Uterus (tissue), 4 donors: ENCODE measurements around the gene GNG12. TPM values are rescaled to one million over a fixed set of nuclear protein-coding genes. Genes with fewer than 3 reads are reported as not detected.

Experiments used
- DNase-seq, 2 donors: peaks; one replicate each; pipeline ENCODE4 v3.0.0-alpha.2; 2019 to 2020
- H3K27ac ChIP-seq, 2 donors: fragments of 200-600 bp; sonication (generic); 1 replicate in 1 of 2; 2 replicates in 1 of 2; pipeline ENCODE4 v1.5.1; 2016 to 2018
- H3K27me3 ChIP-seq, 2 donors: fragments of 200-600 bp; sonication (generic); one replicate each; pipeline ENCODE4 v1.5.1; 2018 to 2019; ENCODE audit warnings: control low read depth in 1 of 2
- H3K36me3 ChIP-seq, 2 donors: fragments of 200-600 bp; sonication (generic); one replicate each; pipeline ENCODE4 v1.5.1; 2019; ENCODE audit warnings: control low read depth in 1 of 2
- H3K4me1 ChIP-seq, 2 donors: fragments of 200-600 bp; sonication (generic); one replicate each; pipeline ENCODE4 v1.5.1; 2018 to 2019; ENCODE audit warnings: control low read depth in 1 of 2
- H3K4me3 ChIP-seq, 2 donors: fragments of 200-600 bp; sonication (generic); 1 replicate in 1 of 2; 2 replicates in 1 of 2; pipeline ENCODE4 v1.5.1; 2018 to 2019; ENCODE audit warnings: mild to moderate bottlenecking in 1 of 2
- H3K9me3 ChIP-seq, 2 donors: fragments of 200-600 bp; sonication (generic); one replicate each; pipeline ENCODE4 v1.5.1; 2019; ENCODE audit warnings: control low read depth in 1 of 2
- POLR2A ChIP-seq, 2 donors: fragments of 450-650 bp; IDR thresholded peaks; one replicate each; pipeline ENCODE4 v1.6.1; 2016; ENCODE audit warnings: antibody characterized with exemption in 2 of 2, mild to moderate bottlenecking in 1 of 2, moderate library complexity in 1 of 2
- intact Hi-C: fragments of 100-400 bp; cut with DNase I; formaldehyde crosslinking; loops from one replicate; pipeline ENCODE4 v1.15.1; 2023; ENCODE audit warnings: low total_unique reads
- total RNA-seq, 4 donors: library from RNA; depleted of rRNA in 3 of 4; stranded (reverse); fragments of >200 nt in 3 of 4; gene quantifications; one replicate each; pipeline versions ENCODE4 v1.1.0 to v1.2.4, GENCODE V29; 2014 to 2023
- TF ChIP-seq, protein P1 (sequence below), 4 experiments: fragments of 200-600 bp in 2 of 4; fragments of 450-650 bp in 2 of 4; sonication (generic) in 2 of 4; IDR thresholded peaks; one replicate each; pipeline ENCODE4 v1.5.1; 2016 to 2019; ENCODE audit warnings: antibody characterized with exemption in 4 of 4, mild to moderate bottlenecking in 2 of 4, moderate library complexity in 1 of 4
- donor health status: DM: yes; HTN: yes; CAD: no.

Gene GNG12
- total RNA-seq, 4 donors from 2014 or later, result 45.3 to 179 (median 120) TPM

DNA sequence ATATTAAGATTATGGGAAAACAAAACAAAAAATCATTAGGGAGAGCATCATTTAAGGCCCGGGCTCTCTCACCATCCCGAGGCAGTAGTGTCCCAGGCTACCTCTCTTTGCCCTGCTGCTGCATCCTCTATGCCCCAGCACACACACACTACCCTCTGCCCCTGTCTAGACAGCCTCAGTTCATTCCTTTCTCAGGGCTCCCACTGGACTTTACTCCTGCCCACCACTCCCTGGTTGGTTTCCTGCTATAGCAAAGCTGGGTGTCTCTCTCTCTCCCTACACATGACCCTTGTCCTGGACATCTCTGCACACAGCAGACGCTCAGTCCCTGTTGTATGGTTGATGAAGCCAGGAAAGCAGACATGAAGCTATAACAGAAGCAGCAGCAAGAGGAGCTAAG lies 30.7 kb downstream of the GNG12 start:
- H3K9me3 ChIP-seq, result no peaks in the 10 kb centered on the region
- no peaks in the 10 kb centered on the region for H3K36me3 ChIP-seq
- TF ChIP-seq POLR2A (IDR thresholded peaks at IDR 0.05), result no peak
- TF ChIP-seq, protein P1, sequence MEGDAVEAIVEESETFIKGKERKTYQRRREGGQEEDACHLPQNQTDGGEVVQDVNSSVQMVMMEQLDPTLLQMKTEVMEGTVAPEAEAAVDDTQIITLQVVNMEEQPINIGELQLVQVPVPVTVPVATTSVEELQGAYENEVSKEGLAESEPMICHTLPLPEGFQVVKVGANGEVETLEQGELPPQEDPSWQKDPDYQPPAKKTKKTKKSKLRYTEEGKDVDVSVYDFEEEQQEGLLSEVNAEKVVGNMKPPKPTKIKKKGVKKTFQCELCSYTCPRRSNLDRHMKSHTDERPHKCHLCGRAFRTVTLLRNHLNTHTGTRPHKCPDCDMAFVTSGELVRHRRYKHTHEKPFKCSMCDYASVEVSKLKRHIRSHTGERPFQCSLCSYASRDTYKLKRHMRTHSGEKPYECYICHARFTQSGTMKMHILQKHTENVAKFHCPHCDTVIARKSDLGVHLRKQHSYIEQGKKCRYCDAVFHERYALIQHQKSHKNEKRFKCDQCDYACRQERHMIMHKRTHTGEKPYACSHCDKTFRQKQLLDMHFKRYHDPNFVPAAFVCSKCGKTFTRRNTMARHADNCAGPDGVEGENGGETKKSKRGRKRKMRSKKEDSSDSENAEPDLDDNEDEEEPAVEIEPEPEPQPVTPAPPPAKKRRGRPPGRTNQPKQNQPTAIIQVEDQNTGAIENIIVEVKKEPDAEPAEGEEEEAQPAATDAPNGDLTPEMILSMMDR (IDR thresholded peaks at IDR 0.05), result no peak
- intact Hi-C loops, result no loop called here
- no peaks in the 10 kb centered on the region for H3K27me3 ChIP-seq
- H3K27ac ChIP-seq, result no peak overlapping the region
- H3K4me1 ChIP-seq, result peaks cover 0 to 6% of the 10 kb centered on the region in 2 donors
- DNase-seq, result no peak
- H3K4me3 ChIP-seq, result no peak overlapping the region

DNA sequence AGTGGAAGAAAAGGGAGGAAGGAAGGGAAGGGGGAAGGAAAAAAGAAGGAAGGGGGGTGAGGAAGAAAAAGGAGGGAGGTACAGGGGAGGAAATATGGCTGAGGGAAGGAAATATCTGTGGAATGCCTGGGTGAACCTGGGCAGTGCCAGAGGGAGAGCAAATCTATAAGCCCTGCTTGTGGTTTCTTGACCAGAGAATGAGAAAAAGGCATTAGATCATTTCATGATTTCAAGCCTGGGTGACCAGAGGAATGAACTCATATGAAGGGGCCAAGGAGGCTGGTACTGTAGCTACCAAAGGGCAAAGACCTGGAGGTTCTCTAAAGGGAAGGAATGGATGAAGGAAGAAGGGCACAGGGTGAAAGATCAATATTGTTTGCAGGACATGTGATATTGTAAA lies 31.4 kb downstream of the GNG12 start:
- no peak for TF ChIP-seq POLR2A (IDR thresholded peaks at IDR 0.05)
- TF ChIP-seq, protein P1 (IDR thresholded peaks at IDR 0.05), result no peak
- Histone ChIP-seq H3K9me3 (no peaks in the 10 kb centered on the region), H3K4me1 (peaks cover 0 to 6% of the 10 kb centered on the region in 2 donors), H3K27ac (no peak overlapping the region), H3K36me3 (no peaks in the 10 kb centered on the region), H3K27me3 (no peaks in the 10 kb centered on the region), H3K4me3 (no peak overlapping the region)
- intact Hi-C loops, result no loop called here
- DNase-seq, result no peak

DNA sequence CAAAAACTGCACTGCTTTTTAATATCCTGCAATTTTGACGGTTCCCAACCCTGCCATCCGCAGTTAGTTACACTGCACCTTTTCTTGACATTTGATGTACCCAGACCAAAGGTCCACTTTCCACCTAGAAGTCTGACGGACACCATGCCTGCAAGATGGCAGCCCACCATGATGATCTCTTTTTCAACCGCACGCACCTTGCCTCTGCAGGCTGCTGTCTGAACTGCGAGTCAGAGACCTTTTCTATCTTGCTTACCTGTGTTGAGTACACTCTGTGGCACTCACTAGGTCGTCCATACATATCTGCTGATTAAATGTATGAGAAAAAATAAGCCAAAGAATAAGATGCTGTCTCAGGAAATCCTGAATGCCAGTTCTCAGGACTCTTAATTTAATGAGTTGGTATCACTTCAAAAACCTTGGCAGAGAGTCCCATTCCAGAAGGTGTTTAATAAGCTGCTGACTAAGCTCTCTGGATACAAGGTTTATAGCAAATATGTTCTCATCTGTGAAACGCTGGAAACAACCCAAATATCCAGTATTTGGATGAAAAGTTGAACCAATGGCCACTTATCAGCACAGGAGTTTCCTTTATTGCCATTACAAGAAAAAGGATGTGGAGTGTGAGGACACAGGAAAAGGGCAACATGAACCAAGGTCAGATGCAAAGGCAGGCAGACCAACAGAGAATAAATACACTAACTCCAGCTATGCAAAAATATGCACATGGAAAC lies 37.9 kb downstream of the GNG12 start:
- H3K4me3 ChIP-seq, result no peak overlapping the region
- no peak for TF ChIP-seq POLR2A (IDR thresholded peaks at IDR 0.05)
- TF ChIP-seq, protein P1 (IDR thresholded peaks at IDR 0.05), result no peak
- no peak overlapping the region for H3K27ac ChIP-seq
- no peak for DNase-seq
- intact Hi-C loops, result no loop called here
- no peaks in the 10 kb centered on the region for H3K27me3 ChIP-seq
- no peaks in the 10 kb centered on the region for H3K9me3 ChIP-seq
- no peaks in the 10 kb centered on the region for H3K36me3 ChIP-seq
- H3K4me1 ChIP-seq, result peaks cover 0 to 9% of the 10 kb centered on the region in 2 donors

DNA sequence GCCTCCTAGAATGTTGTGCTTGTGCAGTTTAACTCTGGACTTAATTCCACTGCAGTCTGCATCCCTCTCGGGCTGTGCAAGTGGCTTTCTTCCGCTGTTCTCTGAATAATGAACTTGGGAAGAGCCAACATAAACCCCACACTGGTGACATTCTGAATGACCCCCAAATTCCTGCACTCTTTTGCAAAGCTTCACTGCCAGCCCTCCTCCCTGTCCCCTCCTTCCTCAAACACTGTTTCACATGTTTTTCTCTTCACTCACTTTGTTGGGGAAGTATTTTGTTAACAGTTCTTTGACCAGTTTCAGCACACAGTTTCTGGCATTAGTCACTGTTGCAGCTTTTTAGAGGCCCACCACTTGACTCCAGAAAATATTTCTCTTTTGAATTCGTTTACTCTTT lies 39.7 kb downstream of the GNG12 start:
- H3K4me1 ChIP-seq, result peaks cover 0 to 9% of the 10 kb centered on the region in 2 donors
- H3K4me3 ChIP-seq, result no peak overlapping the region
- H3K36me3 ChIP-seq, result no peaks in the 10 kb centered on the region
- H3K27me3 ChIP-seq, result no peaks in the 10 kb centered on the region
- TF ChIP-seq, protein P1 (IDR thresholded peaks at IDR 0.05), result no peak
- no peak for TF ChIP-seq POLR2A (IDR thresholded peaks at IDR 0.05)
- H3K27ac ChIP-seq, result peak overlapping the region; percentile 50 to 53
- no peaks in the 10 kb centered on the region for H3K9me3 ChIP-seq
- no peak for DNase-seq
- intact Hi-C loops, result no loop called here

DNA sequence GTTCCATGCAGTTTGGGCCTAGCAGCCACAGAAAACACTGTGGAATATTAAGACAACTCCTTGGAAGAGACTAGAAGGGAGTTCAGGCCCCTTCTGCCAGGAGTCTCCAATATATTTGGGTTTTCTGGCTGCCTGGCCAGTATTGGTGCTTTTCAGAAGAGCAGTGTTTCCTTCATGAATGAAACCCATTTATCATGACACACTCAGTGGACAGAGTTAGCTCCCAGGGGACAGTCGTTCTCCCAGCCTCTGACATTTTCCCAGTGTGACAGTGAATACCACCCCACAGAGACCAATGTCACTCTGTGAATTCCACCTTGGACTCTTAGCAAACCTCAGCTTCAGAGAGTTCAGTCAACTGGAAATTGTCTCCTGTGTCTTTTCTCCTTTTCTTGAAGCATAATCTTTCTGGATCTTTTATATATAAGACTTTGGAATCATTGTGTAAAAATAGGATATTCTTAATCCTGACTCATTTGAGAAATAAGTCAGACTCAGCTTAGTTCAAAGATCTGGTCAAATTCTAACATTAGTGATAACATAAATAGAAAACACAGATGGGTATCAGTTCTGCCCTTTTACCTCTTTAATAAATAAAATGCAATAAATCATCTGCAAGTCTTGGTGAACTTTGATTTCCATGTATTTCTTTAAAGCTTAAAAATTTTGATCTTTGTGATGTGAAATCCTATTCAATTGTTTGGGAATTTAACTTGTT lies 40.4 kb downstream of the GNG12 start:
- intact Hi-C loops, result no loop called here
- peak overlapping the region; percentile 50 to 53 for H3K27ac ChIP-seq
- TF ChIP-seq, protein P1 (IDR thresholded peaks at IDR 0.05), result no peak
- TF ChIP-seq POLR2A (IDR thresholded peaks at IDR 0.05), result no peak

More for the DNA sequence above, 40.4 kb downstream of the GNG12 start:
- Histone ChIP-seq H3K36me3 (no peaks in the 10 kb centered on the region), H3K4me1 (peaks cover 0 to 9% of the 10 kb centered on the region in 2 donors), H3K4me3 (no peak overlapping the region), H3K9me3 (no peaks in the 10 kb centered on the region), H3K27me3 (no peaks in the 10 kb centered on the region)
- DNase-seq, result no peak
